Esophagus muscularis mucosa (tissue), 4 donors: ENCODE data around the gene IFRD2. TPM values are rescaled to one million over a fixed set of nuclear protein-coding genes. Genes with fewer than 3 reads are reported as not detected.

Source experiments
- DNase-seq: peaks from one replicate; pipeline ENCODE4 v3.0.0-alpha.2; 2017; ENCODE audit errors: extremely low spot score
- H3K27ac ChIP-seq, 4 donors: fragments of 200-600 bp; sonication (generic); replicated peaks in 1 of 4; 1 replicate in 3 of 4; 2 replicates in 1 of 4; pipeline ENCODE4 v1.5.1; 2016 to 2019; ENCODE audit warnings: mild to moderate bottlenecking in 1 of 4
- H3K27me3 ChIP-seq, 4 donors: fragments of 200-600 bp; sonication (generic); one replicate each; pipeline versions ENCODE4 v1.5.1 to v1.6.0; 2016 to 2019
- H3K36me3 ChIP-seq, 4 donors: fragments of 200-600 bp; sonication (generic); one replicate each; pipeline ENCODE4 v1.5.1; 2016 to 2019
- H3K4me1 ChIP-seq, 4 donors: fragments of 200-600 bp; sonication (generic); one replicate each; pipeline ENCODE4 v1.5.1; 2016 to 2019
- H3K4me3 ChIP-seq, 4 donors: fragments of 200-600 bp; sonication (generic); 1 replicate in 2 of 4; 2 replicates in 2 of 4; pipeline ENCODE4 v1.5.1; 2016 to 2019; ENCODE audit warnings: mild to moderate bottlenecking in 4 of 4, moderate library complexity in 1 of 4
- H3K9me3 ChIP-seq, 4 donors: fragments of 200-600 bp; sonication (generic); 1 replicate in 3 of 4; 2 replicates in 1 of 4; pipeline ENCODE4 v1.5.1; 2016 to 2019
- CTCF ChIP-seq, 3 experiments: fragments of 200-600 bp in 2 of 3; fragments of 450-650 bp in 1 of 3; sonication (generic) in 2 of 3; IDR thresholded peaks; one replicate each; pipeline ENCODE4 v1.5.1; 2017 to 2019; ENCODE audit warnings: antibody characterized with exemption in 3 of 3, mild to moderate bottlenecking in 2 of 3, moderate library complexity in 1 of 3
- EP300 ChIP-seq: sonication (generic); formaldehyde crosslinking; IDR thresholded peaks from one replicate; pipeline ENCODE4 v1.6.1; 2017; ENCODE audit warnings: antibody characterized with exemption
- POLR2A ChIP-seq: fragments of 450-650 bp; IDR thresholded peaks from one replicate; pipeline ENCODE4 v1.6.1; 2017; ENCODE audit warnings: antibody characterized with exemption, moderate library complexity, mild to moderate bottlenecking, low read depth
- POLR2AphosphoS5 ChIP-seq, 2 donors: sonication (generic); formaldehyde crosslinking; IDR thresholded peaks; one replicate each; pipeline ENCODE4 v1.6.1; 2017; ENCODE audit warnings: antibody characterized with exemption in 2 of 2
- WGBS: methylation state at CpG from one replicate; pipeline ENCODE4 v1.1.5; 2018; 5-methylcytosine and 5-hydroxymethylcytosine counted together
- intact Hi-C: fragments of 100-400 bp; cut with DNase I; formaldehyde crosslinking; loops from one replicate; pipeline ENCODE4 v1.15.1; 2023
- total RNA-seq, 4 donors: library from RNA; depleted of rRNA; stranded (reverse); fragments of >200 nt; gene quantifications; one replicate each; pipeline versions ENCODE4 v1.1.0 to v1.2.1, GENCODE V29; 2016

Gene IFRD2
- total RNA-seq, 4 donors from 2014 or later: 49.4 to 106 (median 85.8) TPM

- peak overlapping the region in 2 of 4 donors; percentile 11 to 24 for H3K4me3 ChIP-seq
- peaks cover 65 to 94% (median 89%) of the 10 kb centered on the region in 4 donors for H3K4me1 ChIP-seq
- H3K27ac ChIP-seq: peak overlapping the region; percentile 93 to 100 (median 96)
- no peak for DNase-seq
- no peaks in the 10 kb centered on the region for H3K27me3 ChIP-seq
- no peak for TF ChIP-seq POLR2AphosphoS5 (IDR thresholded peaks at IDR 0.05)
- no peak for TF ChIP-seq POLR2A
- TF ChIP-seq EP300: no peak
- no peak for TF ChIP-seq CTCF (IDR thresholded peaks at IDR 0.05)
- H3K36me3 ChIP-seq: no peaks in the 10 kb centered on the region
- no peaks in the 10 kb centered on the region for H3K9me3 ChIP-seq
- intact Hi-C loops: no loop called here
- WGBS: no CpG with 5 or more reads among the region's 1 CpG
Observed at GRCh38 chr3:50265571-50265970, 26.7 kb downstream of the IFRD2 start.

GRCh38 chr3:50264964-50265485 is 27.2 kb downstream of the IFRD2 start:
- Histone ChIP-seq H3K27me3 (no peaks in the 10 kb centered on the region), H3K9me3 (no peaks in the 10 kb centered on the region), H3K27ac (peak overlapping the region; percentile 93 to 100 (median 96)), H3K4me3 (peak overlapping the region in 3 of 4 donors; percentile 11 to 24 (median 14)), H3K4me1 (peaks cover 67 to 97% (median 92%) of the 10 kb centered on the region in 4 donors), H3K36me3 (no peaks in the 10 kb centered on the region)
- TF ChIP-seq CTCF (IDR thresholded peaks at IDR 0.05): no peak
- peak in 1 of 2 donors; percentile 69 for TF ChIP-seq POLR2AphosphoS5 (IDR thresholded peaks at IDR 0.05)
- 49% methylated on average over 5 of the region's 7 CpGs for WGBS
- intact Hi-C loops: no loop called here
- DNase-seq: no peak

- peak; percentile 94 for DNase-seq
- Histone ChIP-seq H3K27ac (peak overlapping the region; percentile 93 to 100 (median 96)), H3K4me1 (peaks cover 70 to 97% (median 92%) of the 10 kb centered on the region in 4 donors), H3K27me3 (no peaks in the 10 kb centered on the region), H3K9me3 (no peaks in the 10 kb centered on the region), H3K4me3 (peak overlapping the region in 2 of 4 donors; percentile 11 to 30), H3K36me3 (peaks cover 0 to 2% (median 0%) of the 10 kb centered on the region in 4 donors)
- TF ChIP-seq POLR2AphosphoS5 (IDR thresholded peaks at IDR 0.05): peak in 1 of 2 donors; percentile 35
- no peak for TF ChIP-seq EP300
- no peak for TF ChIP-seq CTCF (IDR thresholded peaks at IDR 0.05)
- intact Hi-C loops: no loop called here
- 17% methylated on average over 7 of the region's 7 CpGs for WGBS
Observed at GRCh38 chr3:50264383-50264963, 27.8 kb downstream of the IFRD2 start.

- TF ChIP-seq EP300 (no peak), CTCF (IDR thresholded peaks at IDR 0.05) (no peak)
- Histone ChIP-seq H3K27me3 (no peaks in the 10 kb centered on the region), H3K9me3 (no peaks in the 10 kb centered on the region), H3K4me1 (peaks cover 72 to 96% (median 91%) of the 10 kb centered on the region in 4 donors), H3K4me3 (peak overlapping the region in 2 of 4 donors; percentile 11 to 30), H3K36me3 (peaks cover 0 to 9% (median 3%) of the 10 kb centered on the region in 4 donors), H3K27ac (peak overlapping the region; percentile 93 to 100 (median 96))
- no peak for DNase-seq
- intact Hi-C loops: no loop called here
- 52% methylated on average over 6 of the region's 6 CpGs for WGBS
Observed at GRCh38 chr3:50263478-50264382, 28.5 kb downstream of the IFRD2 start.
